A549 (cell line): ENCODE data around the gene VPS13D. TPM values are rescaled to one million over a fixed set of nuclear protein-coding genes. Genes with fewer than 3 reads are reported as not detected.

Experiments used
- ATAC-seq, 2 experiments: fragments of 200-7000 bp in 1 of 2; fragments of >200 bp in 1 of 2; cut with Nextera tagmentation in 1 of 2; cut with Tn5 transposase in 1 of 2; 3 replicates each; pipeline versions ENCODE4 v1.8.0 to v1.9.1; 2018 to 2020; ENCODE audit warnings: mild to moderate bottlenecking in 1 of 2, moderate library complexity in 1 of 2
- CTCF ChIA-PET: fragments of 300-600 bp; sonication (Branson Sonifier 250); formaldehyde crosslinking; extraction: SDS; loops from one replicate; lab custom pipeline; 2021; ENCODE audit warnings: antibody characterized with exemption, inconsistent platforms; lab: Yijun Ruan, JAX
- POLR2A ChIA-PET: fragments of 350-600 bp; formaldehyde crosslinking; extraction: SDS; loops from one replicate; lab custom pipeline; 2021; ENCODE audit warnings: antibody characterized with exemption, inconsistent platforms; lab: Yijun Ruan, JAX
- DNase-seq, 2 experiments: peaks; one replicate each; pipeline versions ENCODE4 v3.0.0 to v3.0.0-alpha.2; 2011 to 2016; ENCODE audit warnings: low read depth in 1 of 2, low spot score in 1 of 2
- FAIRE-seq: peaks from 2 replicates; lab custom pipeline; 2011; peaks lifted over from hg19 to GRCh38; lab: Jason Lieb, UNC
- H3K27ac ChIP-seq, 2 experiments: fragments of >200 bp; sonication (Bioruptor Twin); formaldehyde crosslinking; 3 replicates each; pipeline ENCODE4 v1.5.1; 2016 to 2017
- H3K4me1 ChIP-seq: fragments of >200 bp; sonication (Bioruptor Twin); formaldehyde crosslinking; 3 replicates; pipeline ENCODE4 v1.6.1; 2016
- H3K4me2 ChIP-seq: fragments of >200 bp; sonication (Bioruptor Twin); formaldehyde crosslinking; 3 replicates; pipeline ENCODE4 v1.6.1; 2016
- H3K4me3 ChIP-seq: fragments of >200 bp; sonication (Bioruptor Twin); formaldehyde crosslinking; 3 replicates; pipeline ENCODE4 v1.5.1; 2016
- H3K9me3 ChIP-seq: fragments of >200 bp; sonication (Bioruptor Twin); formaldehyde crosslinking; 3 replicates; pipeline ENCODE4 v1.6.1; 2016
- BHLHE40 ChIP-seq: IDR thresholded peaks from 2 replicates; pipeline ENCODE4 v1.6.1; 2012; ENCODE audit warnings: low read depth, low read length, inconsistent platforms
- CBX8 ChIP-seq: fragments of 200-600 bp; sonication (generic); IDR thresholded peaks from 2 replicates; pipeline ENCODE4 v1.6.1; 2016
- CHD2 ChIP-seq: fragments of 150-350 bp; IDR thresholded peaks from 2 replicates; pipeline ENCODE4 v1.6.1; 2014; ENCODE audit warnings: low read length; ENCODE audit not compliant: partially characterized antibody
- EHMT2 ChIP-seq: fragments of 200-600 bp; sonication (generic); IDR thresholded peaks from 2 replicates; pipeline ENCODE4 v1.6.1; 2016; ENCODE audit warnings: antibody characterized with exemption, low read depth, mild to moderate bottlenecking, moderate library complexity
- EP300 ChIP-seq, 2 experiments: fragments of >200 bp; sonication (Bioruptor Twin); formaldehyde crosslinking; IDR thresholded peaks; 2 replicates in 1 of 2; 3 replicates in 1 of 2; pipeline ENCODE4 v1.6.1; 2016 to 2017
- ESRRA ChIP-seq: fragments of 150-350 bp; IDR thresholded peaks from 2 replicates; pipeline ENCODE4 v1.6.1; 2014; ENCODE audit warnings: mild to moderate bottlenecking, low read length, borderline replicate concordance
- FOSB ChIP-seq: fragments of 250-450 bp; sonication (Bioruptor Pico); IDR thresholded peaks from 2 replicates; pipeline ENCODE4 v1.5.0; 2020; ENCODE audit warnings: mild to moderate bottlenecking, moderate library complexity
- JUNB ChIP-seq: fragments of >200 bp; sonication (Bioruptor Twin); formaldehyde crosslinking; IDR thresholded peaks from 2 replicates; pipeline ENCODE4 v1.6.1; 2016
- KDM1A ChIP-seq: fragments of 200-600 bp; sonication (generic); IDR thresholded peaks from 2 replicates; pipeline ENCODE4 v1.6.1; 2016; ENCODE audit warnings: low read depth, mild to moderate bottlenecking
- KDM5A ChIP-seq: fragments of 200-600 bp; sonication (generic); IDR thresholded peaks from 2 replicates; pipeline ENCODE4 v1.6.1; 2016; ENCODE audit warnings: antibody characterized with exemption, mild to moderate bottlenecking
- MYC ChIP-seq: IDR thresholded peaks from 2 replicates; pipeline ENCODE4 v1.6.1; 2012; ENCODE audit warnings: mild to moderate bottlenecking, inconsistent platforms, low read length, improper control_type of control experiment, borderline replicate concordance
- PHF8 ChIP-seq: fragments of 200-600 bp; sonication (generic); IDR thresholded peaks from 2 replicates; pipeline ENCODE4 v1.6.1; 2016; ENCODE audit warnings: low read depth, mild to moderate bottlenecking, antibody characterized with exemption, moderate library complexity, borderline replicate concordance
- POLR2AphosphoS2 ChIP-seq: conservative IDR thresholded peaks from 2 replicates; pipeline ENCODE4 v1.6.1; 2012; ENCODE audit warnings: low read length, improper control_type of control experiment, inconsistent platforms
- RARB ChIP-seq: fragments of 250-450 bp; sonication (Bioruptor Pico); IDR thresholded peaks from 2 replicates; pipeline ENCODE4 v1.8.0; 2021; ENCODE audit warnings: mild to moderate bottlenecking, moderate library complexity
- TP53 ChIP-seq: fragments of 250-450 bp; sonication (Bioruptor Pico); IDR thresholded peaks from 2 replicates; pipeline ENCODE4 v1.5.0; 2021; ENCODE audit warnings: mild to moderate bottlenecking, moderate library complexity
- ZNF302 ChIP-seq: fragments of 250-450 bp; sonication (Bioruptor Pico); IDR thresholded peaks from 2 replicates; pipeline ENCODE4 v1.9.0; 2021; ENCODE audit warnings: inconsistent platforms, mild to moderate bottlenecking, moderate library complexity
- WGBS: methylation state at CpG from one replicate; pipeline ENCODE4 v1.1.6; 2017; ENCODE audit errors: missing lambda C conversion rate; 5-methylcytosine and 5-hydroxymethylcytosine counted together
- polyA plus RNA-seq, 4 experiments: library from polyadenylated mRNA; depleted of rRNA in 3 of 4; stranded (reverse); fragments of >200 nt; fragmentation: RNase III in 1 of 4; extraction: RNeasy Plus Mini Kit Qiagen cat#74134 plus additional on column Dnase treatment in 1 of 4; gene quantifications; 2 replicates in 3 of 4; 3 replicates in 1 of 4; pipeline ENCODE4 v1.2.3, GENCODE V29; 2011 to 2017
- TF ChIP-seq, protein P1 (sequence below): fragments of 150-350 bp; IDR thresholded peaks from 2 replicates; pipeline ENCODE4 v1.6.1; 2014; ENCODE audit warnings: low read depth, mild to moderate bottlenecking, low read length
- TF ChIP-seq, protein P2 (sequence below): fragments of >200 bp; sonication (Bioruptor Twin); formaldehyde crosslinking; IDR thresholded peaks from 2 replicates; pipeline ENCODE4 v1.6.1; 2016
- TF ChIP-seq, protein P3 (sequence below): fragments of >200 bp; sonication (Bioruptor Twin); formaldehyde crosslinking; IDR thresholded peaks from 3 replicates; pipeline ENCODE4 v1.6.1; 2016
- TF ChIP-seq, protein P4 (sequence below): IDR thresholded peaks from 2 replicates; pipeline ENCODE4 v1.6.1; 2012; ENCODE audit warnings: low read depth, borderline replicate concordance

The VPS13D gene
- polyA plus RNA-seq, 2 of the 4 experiments (the other 2 are of a cell fraction), result 5.4 to 15.9 TPM

DNA sequence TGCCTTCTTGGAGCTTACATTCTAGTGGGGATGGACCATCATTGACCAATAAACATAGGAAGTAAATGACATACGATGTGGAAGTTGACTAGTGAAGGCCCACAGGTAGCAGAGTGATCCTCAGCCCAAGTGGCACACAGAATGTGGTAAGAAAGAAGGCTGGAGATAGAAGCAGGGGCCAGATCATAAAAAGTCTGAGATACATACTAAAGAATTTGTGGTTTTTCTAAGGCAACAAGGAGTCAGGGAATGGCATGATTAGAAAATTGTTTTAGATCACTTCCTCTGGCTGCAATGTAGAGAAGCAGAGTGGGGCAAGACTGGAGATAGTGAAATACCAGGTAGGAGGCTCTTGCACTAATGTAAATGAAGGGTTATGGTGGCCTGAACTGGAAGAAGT, 154.0 kb downstream of the VPS13D start:
- TF ChIP-seq ZNF302, result no peak
- no peak for TF ChIP-seq CHD2
- no peak for TF ChIP-seq KDM1A
- TF ChIP-seq, protein P1, sequence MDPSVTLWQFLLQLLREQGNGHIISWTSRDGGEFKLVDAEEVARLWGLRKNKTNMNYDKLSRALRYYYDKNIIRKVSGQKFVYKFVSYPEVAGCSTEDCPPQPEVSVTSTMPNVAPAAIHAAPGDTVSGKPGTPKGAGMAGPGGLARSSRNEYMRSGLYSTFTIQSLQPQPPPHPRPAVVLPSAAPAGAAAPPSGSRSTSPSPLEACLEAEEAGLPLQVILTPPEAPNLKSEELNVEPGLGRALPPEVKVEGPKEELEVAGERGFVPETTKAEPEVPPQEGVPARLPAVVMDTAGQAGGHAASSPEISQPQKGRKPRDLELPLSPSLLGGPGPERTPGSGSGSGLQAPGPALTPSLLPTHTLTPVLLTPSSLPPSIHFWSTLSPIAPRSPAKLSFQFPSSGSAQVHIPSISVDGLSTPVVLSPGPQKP, result no peak
- no peak for TF ChIP-seq CBX8
- no peak for TF ChIP-seq MYC
- TF ChIP-seq RARB (CRISPR knock-in tag), result no peak
- TF ChIP-seq KDM5A, result no peak
- TF ChIP-seq EHMT2, result no peak
- TF ChIP-seq BHLHE40, result no peak
- TF ChIP-seq TP53, result no peak
- no peak for TF ChIP-seq ESRRA
- no peak for TF ChIP-seq POLR2AphosphoS2
- TF ChIP-seq, protein P2, sequence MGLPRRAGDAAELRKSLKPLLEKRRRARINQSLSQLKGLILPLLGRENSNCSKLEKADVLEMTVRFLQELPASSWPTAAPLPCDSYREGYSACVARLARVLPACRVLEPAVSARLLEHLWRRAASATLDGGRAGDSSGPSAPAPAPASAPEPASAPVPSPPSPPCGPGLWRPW, result no peak
- Histone ChIP-seq H3K27ac (no peak overlapping the region), H3K4me2 (no peak overlapping the region), H3K9me3 (peaks cover 28% of the 10 kb centered on the region), H3K4me1 (peaks cover 28% of the 10 kb centered on the region), H3K4me3 (no peak overlapping the region)
- CTCF ChIA-PET, result no interaction called here
- DNase-seq (no peak), FAIRE-seq (no peak), ATAC-seq (no peak)
- POLR2A ChIA-PET, result no interaction called here
- 92% methylated on average over 1 of the region's 1 CpG for WGBS

DNA sequence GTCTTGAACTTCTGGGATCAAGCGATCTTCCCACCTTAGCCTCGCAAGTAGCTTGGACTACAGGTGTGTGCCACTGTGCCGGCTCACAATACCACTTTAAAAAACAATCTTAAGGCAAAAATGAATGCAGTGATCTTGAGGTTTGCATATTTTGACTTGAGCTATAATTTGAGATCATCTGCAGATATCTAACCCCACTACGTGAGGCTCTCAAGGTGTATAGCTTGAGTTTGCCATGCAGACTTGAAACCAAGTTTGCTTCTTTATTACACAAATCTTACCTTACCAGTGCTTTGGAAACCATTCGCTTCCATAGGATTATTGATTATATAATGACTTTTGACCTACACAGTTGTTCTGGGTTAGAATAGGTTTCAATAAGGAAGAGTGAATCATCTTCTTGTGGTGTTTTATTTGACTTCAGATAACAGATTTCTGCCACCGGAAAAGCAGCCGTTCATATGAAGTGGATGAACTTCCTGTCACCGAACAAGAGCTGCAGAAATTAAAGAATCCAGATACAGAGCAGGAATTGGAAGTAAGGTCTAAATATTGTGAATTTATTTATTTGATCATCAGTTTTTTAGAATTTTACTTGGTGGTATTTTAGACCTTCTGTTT, 155.1 kb downstream of the VPS13D start:
- Histone ChIP-seq H3K4me1 (peaks cover 27% of the 10 kb centered on the region), H3K27ac (no peak overlapping the region), H3K9me3 (peaks cover 33% of the 10 kb centered on the region), H3K4me3 (no peak overlapping the region), H3K4me2 (no peak overlapping the region)
- WGBS, result 95% methylated on average over 8 of the region's 8 CpGs
- CTCF ChIA-PET, result no interaction called here
- POLR2A ChIA-PET, result no interaction called here
- FAIRE-seq, result no peak
- DNase-seq, result no peak
- TF ChIP-seq, protein P3, sequence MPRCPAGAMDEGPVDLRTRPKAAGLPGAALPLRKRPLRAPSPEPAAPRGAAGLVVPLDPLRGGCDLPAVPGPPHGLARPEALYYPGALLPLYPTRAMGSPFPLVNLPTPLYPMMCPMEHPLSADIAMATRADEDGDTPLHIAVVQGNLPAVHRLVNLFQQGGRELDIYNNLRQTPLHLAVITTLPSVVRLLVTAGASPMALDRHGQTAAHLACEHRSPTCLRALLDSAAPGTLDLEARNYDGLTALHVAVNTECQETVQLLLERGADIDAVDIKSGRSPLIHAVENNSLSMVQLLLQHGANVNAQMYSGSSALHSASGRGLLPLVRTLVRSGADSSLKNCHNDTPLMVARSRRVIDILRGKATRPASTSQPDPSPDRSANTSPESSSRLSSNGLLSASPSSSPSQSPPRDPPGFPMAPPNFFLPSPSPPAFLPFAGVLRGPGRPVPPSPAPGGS, result no peak
- TF ChIP-seq EP300 (IDR thresholded peaks at IDR 0.05) (no peak), FOSB (CRISPR knock-in tag) (no peak)
- no peak for ATAC-seq

DNA sequence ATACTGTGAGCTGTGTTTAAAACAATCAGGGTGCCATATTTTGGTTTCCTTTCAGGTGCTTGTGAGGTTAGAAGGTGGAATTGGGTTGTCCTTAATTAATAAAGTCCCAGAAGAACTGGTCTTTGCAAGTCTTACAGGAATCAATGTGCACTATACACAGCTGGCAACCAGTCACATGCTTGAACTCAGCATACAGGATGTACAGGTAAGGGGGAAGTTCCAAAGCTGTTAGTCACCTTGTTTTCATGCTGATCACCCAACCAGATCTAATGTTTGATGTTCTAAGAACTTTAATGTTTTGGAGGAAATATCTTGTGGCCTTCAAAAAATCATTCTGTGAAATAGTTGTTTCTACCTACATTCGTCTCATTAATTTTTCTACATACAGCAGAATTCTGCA, 156.3 kb downstream of the VPS13D start:
- FAIRE-seq (no peak), DNase-seq (no peak), ATAC-seq (no peak)
- peaks cover 15% of the 10 kb centered on the region for H3K4me1 ChIP-seq
- no peak overlapping the region for H3K4me3 ChIP-seq
- CTCF ChIA-PET, result interaction anchor here (1.0 kb wide), 1 partner anchor 46 kb away, joined by 3 read pairs; no protein-coding TSS in a partner anchor
- TF ChIP-seq KDM5A, result no peak
- no peak for TF ChIP-seq CBX8
- no peak for TF ChIP-seq MYC
- TF ChIP-seq, protein P2, result no peak
- TF ChIP-seq, protein P4, sequence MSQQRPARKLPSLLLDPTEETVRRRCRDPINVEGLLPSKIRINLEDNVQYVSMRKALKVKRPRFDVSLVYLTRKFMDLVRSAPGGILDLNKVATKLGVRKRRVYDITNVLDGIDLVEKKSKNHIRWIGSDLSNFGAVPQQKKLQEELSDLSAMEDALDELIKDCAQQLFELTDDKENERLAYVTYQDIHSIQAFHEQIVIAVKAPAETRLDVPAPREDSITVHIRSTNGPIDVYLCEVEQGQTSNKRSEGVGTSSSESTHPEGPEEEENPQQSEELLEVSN, result no peak
- no peak for TF ChIP-seq PHF8
- TF ChIP-seq JUNB, result no peak
- peaks cover 33% of the 10 kb centered on the region for H3K9me3 ChIP-seq
- H3K4me2 ChIP-seq, result no peak overlapping the region
- no peak overlapping the region for H3K27ac ChIP-seq
- 85% methylated on average over 1 of the region's 1 CpG for WGBS
- POLR2A ChIA-PET, result no interaction called here
